Vagina (tissue), 2 donors: ENCODE data around the gene STIM2. TPM values are rescaled to one million over a fixed set of nuclear protein-coding genes. Genes with fewer than 3 reads are reported as not detected.

Source experiments
- DNase-seq, 2 donors: peaks; one replicate each; pipeline ENCODE4 v3.0.0-alpha.2; 2017; ENCODE audit errors: extremely low spot score in 2 of 2
- H3K27ac ChIP-seq: fragments of 200-600 bp; sonication (generic); one replicate; pipeline ENCODE4 v1.5.1; 2019
- H3K27me3 ChIP-seq: fragments of 200-600 bp; sonication (generic); one replicate; pipeline ENCODE4 v1.5.1; 2019
- H3K36me3 ChIP-seq, 2 donors: fragments of 200-600 bp; sonication (generic); one replicate each; pipeline ENCODE4 v1.5.1; 2017 to 2019
- H3K4me1 ChIP-seq: fragments of 200-600 bp; sonication (generic); one replicate; pipeline ENCODE4 v1.5.1; 2019
- H3K4me3 ChIP-seq, 2 donors: fragments of 200-600 bp; sonication (generic); 1 replicate in 1 of 2; 2 replicates in 1 of 2; pipeline ENCODE4 v1.5.1; 2016 to 2019
- H3K9me3 ChIP-seq: fragments of 200-600 bp; sonication (generic); one replicate; pipeline ENCODE4 v1.5.1; 2019
- POLR2A ChIP-seq, 2 donors: fragments of 450-650 bp; IDR thresholded peaks; one replicate each; pipeline ENCODE4 v1.6.1; 2017; ENCODE audit warnings: antibody characterized with exemption in 2 of 2, mild to moderate bottlenecking in 2 of 2, moderate library complexity in 2 of 2
- POLR2AphosphoS5 ChIP-seq, 2 donors: sonication (generic); formaldehyde crosslinking; IDR thresholded peaks; one replicate each; pipeline ENCODE4 v1.9.0; 2017; ENCODE audit warnings: antibody characterized with exemption in 2 of 2, mild to moderate bottlenecking in 2 of 2, low read depth in 1 of 2; ENCODE audit not compliant: insufficient read depth in 1 of 2
- intact Hi-C: fragments of 100-400 bp; cut with DNase I; formaldehyde crosslinking; loops from one replicate; pipeline ENCODE4 v1.15.1; 2023
- total RNA-seq: library from RNA; depleted of rRNA; stranded (reverse); fragments of >200 nt; gene quantifications from one replicate; pipeline ENCODE4 v1.2.3, GENCODE V29; 2016
- TF ChIP-seq, protein P1 (sequence below), 3 experiments: fragments of 450-650 bp in 2 of 3; fragments of 200-600 bp in 1 of 3; sonication (generic) in 1 of 3; IDR thresholded peaks; one replicate each; pipeline ENCODE4 v1.5.1; 2017 to 2019; ENCODE audit warnings: antibody characterized with exemption in 3 of 3, mild to moderate bottlenecking in 2 of 3, moderate library complexity in 2 of 3

The STIM2 gene
- total RNA-seq, 1 donor from 2014 or later, result 39.5 TPM

- Histone ChIP-seq H3K27me3 (no peaks in the 10 kb centered on the region), H3K4me3 (no peak overlapping the region), H3K4me1 (peaks cover 14% of the 10 kb centered on the region), H3K36me3 (no peaks in the 10 kb centered on the region), H3K9me3 (no peaks in the 10 kb centered on the region), H3K27ac (no peak overlapping the region)
- intact Hi-C loops, result no loop called here
- no peak for DNase-seq
- TF ChIP-seq, protein P1, sequence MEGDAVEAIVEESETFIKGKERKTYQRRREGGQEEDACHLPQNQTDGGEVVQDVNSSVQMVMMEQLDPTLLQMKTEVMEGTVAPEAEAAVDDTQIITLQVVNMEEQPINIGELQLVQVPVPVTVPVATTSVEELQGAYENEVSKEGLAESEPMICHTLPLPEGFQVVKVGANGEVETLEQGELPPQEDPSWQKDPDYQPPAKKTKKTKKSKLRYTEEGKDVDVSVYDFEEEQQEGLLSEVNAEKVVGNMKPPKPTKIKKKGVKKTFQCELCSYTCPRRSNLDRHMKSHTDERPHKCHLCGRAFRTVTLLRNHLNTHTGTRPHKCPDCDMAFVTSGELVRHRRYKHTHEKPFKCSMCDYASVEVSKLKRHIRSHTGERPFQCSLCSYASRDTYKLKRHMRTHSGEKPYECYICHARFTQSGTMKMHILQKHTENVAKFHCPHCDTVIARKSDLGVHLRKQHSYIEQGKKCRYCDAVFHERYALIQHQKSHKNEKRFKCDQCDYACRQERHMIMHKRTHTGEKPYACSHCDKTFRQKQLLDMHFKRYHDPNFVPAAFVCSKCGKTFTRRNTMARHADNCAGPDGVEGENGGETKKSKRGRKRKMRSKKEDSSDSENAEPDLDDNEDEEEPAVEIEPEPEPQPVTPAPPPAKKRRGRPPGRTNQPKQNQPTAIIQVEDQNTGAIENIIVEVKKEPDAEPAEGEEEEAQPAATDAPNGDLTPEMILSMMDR (IDR thresholded peaks at IDR 0.05), result no peak
- TF ChIP-seq POLR2AphosphoS5 (IDR thresholded peaks at IDR 0.05; ENCODE audit: insufficient read depth in 1 of 2, low read depth in 1 of 2) (no peak), POLR2A (IDR thresholded peaks at IDR 0.05) (no peak)
These were observed 144.9 kb downstream of the STIM2 start for GRCh38 chr4:27005501-27005900.

GRCh38 chr4:27005905-27006590 is 145.4 kb downstream of the STIM2 start:
- Histone ChIP-seq H3K36me3 (no peaks in the 10 kb centered on the region), H3K9me3 (no peaks in the 10 kb centered on the region), H3K4me1 (peaks cover 15% of the 10 kb centered on the region), H3K27ac (no peak overlapping the region), H3K27me3 (no peaks in the 10 kb centered on the region), H3K4me3 (no peak overlapping the region)
- DNase-seq, result no peak
- intact Hi-C loops, result no loop called here
- TF ChIP-seq POLR2AphosphoS5 (IDR thresholded peaks at IDR 0.05; ENCODE audit: insufficient read depth in 1 of 2, low read depth in 1 of 2), result no peak

DNA sequence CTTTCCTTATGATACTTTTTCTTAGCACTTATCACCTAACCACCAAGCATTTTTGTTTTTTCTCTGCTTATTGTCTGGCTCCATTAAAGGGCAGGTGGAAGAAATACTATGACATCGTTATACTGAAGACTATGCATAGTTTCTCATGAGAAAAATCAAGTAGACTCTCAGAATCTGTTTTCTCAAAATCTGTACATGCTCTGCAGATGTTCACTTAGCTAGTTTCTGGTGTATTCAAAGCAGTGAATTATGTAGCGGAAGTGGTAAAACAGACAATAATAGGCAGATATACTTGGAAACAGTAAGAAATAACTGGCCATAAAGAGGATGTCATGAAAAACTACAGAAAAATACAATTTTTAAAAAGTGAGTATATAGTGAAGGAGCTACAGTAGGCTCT is 146.0 kb downstream of the STIM2 start:
- no peak for TF ChIP-seq POLR2A (IDR thresholded peaks at IDR 0.05)
- TF ChIP-seq, protein P1 (IDR thresholded peaks at IDR 0.05), result no peak
- TF ChIP-seq POLR2AphosphoS5 (IDR thresholded peaks at IDR 0.05; ENCODE audit: insufficient read depth in 1 of 2, low read depth in 1 of 2), result no peak
- Histone ChIP-seq H3K4me1 (peaks cover 15% of the 10 kb centered on the region), H3K4me3 (no peak overlapping the region), H3K36me3 (no peaks in the 10 kb centered on the region), H3K27ac (no peak overlapping the region), H3K27me3 (no peaks in the 10 kb centered on the region), H3K9me3 (no peaks in the 10 kb centered on the region)
- no peak for DNase-seq
- intact Hi-C loops, result no loop called here

GRCh38 chr4:27007507-27007906 is 146.9 kb downstream of the STIM2 start:
- DNase-seq, result no peak
- no peak overlapping the region for H3K27ac ChIP-seq
- intact Hi-C loops, result no loop called here
- no peaks in the 10 kb centered on the region for H3K9me3 ChIP-seq
- peaks cover 15% of the 10 kb centered on the region for H3K4me1 ChIP-seq
- TF ChIP-seq, protein P1 (IDR thresholded peaks at IDR 0.05), result no peak
- TF ChIP-seq POLR2AphosphoS5 (IDR thresholded peaks at IDR 0.05; ENCODE audit: insufficient read depth in 1 of 2, low read depth in 1 of 2) (no peak), POLR2A (IDR thresholded peaks at IDR 0.05) (no peak)
- H3K4me3 ChIP-seq, result no peak overlapping the region
- no peaks in the 10 kb centered on the region for H3K36me3 ChIP-seq
- no peaks in the 10 kb centered on the region for H3K27me3 ChIP-seq

DNA sequence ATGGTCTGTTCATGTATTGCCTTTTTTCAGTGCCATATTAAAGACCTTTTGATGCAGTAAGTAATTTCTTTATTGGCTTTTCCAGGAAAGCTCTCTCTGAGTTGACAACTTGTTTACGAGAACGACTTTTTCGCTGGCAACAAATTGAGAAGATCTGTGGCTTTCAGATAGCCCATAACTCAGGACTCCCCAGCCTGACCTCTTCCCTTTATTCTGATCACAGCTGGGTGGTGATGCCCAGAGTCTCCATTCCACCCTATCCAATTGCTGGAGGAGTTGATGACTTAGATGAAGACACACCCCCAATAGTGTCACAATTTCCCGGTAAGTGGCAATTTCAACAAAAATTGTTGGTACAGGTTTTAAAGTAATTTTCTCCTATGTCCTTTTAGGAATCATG is 148.0 kb downstream of the STIM2 start:
- no peak for DNase-seq
- Histone ChIP-seq H3K4me3 (no peak overlapping the region), H3K27ac (no peak overlapping the region), H3K4me1 (peaks cover 15% of the 10 kb centered on the region), H3K27me3 (no peaks in the 10 kb centered on the region), H3K36me3 (no peaks in the 10 kb centered on the region), H3K9me3 (no peaks in the 10 kb centered on the region)
- TF ChIP-seq, protein P1 (IDR thresholded peaks at IDR 0.05), result no peak
- TF ChIP-seq POLR2A (IDR thresholded peaks at IDR 0.05) (no peak), POLR2AphosphoS5 (IDR thresholded peaks at IDR 0.05; ENCODE audit: insufficient read depth in 1 of 2, low read depth in 1 of 2) (no peak)
- intact Hi-C loops, result no loop called here
